HL-60/S4 treated with phorbol 12-myristate 13-acetate at 8.2 ng/mL for 4 days and 3 days (cell line): Measurements from ENCODE around the gene FBXO42.
"Not testable (repeated sequence)": the region's sequence is repeated elsewhere in the genome, so short reads cannot be mapped to it uniquely, and the experiment has no call there.

Experiments used
- in situ Hi-C: fragments of 300-500 bp; cut with MboI; formaldehyde crosslinking; loops from 2 replicates; pipeline ENCODE4 v1.15.0; 2022; ENCODE audit warnings: low sequenced_read_pairs

FBXO42 gene

DNA sequence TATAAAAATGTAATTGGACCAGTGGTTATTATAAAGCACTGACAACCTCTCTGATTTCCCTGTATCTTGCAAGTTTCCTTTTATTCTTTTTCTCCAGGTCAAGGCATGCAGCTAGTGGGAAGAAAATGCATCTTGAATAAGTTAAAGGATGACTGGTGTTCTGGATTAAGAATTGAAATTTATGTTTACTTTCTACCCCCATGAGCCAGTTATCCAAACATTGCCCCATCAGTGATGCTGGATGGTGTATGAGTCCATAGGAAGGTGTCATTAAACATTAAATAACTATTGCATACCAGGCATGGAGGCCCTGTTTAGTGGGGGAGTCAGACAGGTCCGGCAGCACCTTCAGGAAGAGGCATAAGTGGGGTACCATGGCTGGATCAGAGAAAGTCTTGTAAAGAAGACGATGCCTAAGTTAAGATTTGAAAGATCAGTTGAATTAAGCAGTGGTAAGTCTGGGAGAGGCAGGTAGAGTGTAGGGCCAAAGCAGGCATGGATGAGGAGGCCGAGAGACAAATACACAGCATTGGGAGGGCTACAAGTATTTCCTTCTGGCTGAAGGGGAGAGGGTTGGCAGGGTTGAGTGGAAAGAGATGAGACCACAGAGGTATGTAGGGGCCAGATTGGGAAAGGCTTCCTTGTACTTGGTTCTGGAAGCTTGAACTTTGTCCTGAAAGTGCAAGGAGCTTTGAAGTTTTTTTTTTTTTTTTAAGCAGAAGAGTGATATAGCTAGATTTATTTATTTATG is 20.4 kb upstream of the FBXO42 start:
- in situ Hi-C loops, result no loop called here

DNA sequence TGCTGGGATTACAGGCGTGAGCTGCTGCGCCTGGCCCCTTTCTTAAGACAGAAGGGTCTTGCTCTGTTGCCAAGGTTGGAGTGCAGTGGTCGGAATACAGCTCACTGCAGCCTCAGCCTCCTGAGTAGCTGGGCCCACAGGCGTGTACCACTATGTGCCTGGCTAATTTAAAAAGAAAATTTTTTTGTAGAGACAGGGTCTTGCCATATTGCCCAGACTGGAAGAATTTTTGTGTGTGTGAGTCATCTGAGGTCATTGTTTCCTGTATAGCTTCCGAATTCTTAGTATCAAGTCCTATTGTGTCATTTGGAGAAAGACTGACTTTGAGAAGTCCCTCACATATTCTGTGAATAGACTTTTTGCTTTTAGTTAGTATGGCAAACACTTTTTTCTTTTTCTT is 19.4 kb upstream of the FBXO42 start:
- in situ Hi-C loops, result no loop called here

DNA sequence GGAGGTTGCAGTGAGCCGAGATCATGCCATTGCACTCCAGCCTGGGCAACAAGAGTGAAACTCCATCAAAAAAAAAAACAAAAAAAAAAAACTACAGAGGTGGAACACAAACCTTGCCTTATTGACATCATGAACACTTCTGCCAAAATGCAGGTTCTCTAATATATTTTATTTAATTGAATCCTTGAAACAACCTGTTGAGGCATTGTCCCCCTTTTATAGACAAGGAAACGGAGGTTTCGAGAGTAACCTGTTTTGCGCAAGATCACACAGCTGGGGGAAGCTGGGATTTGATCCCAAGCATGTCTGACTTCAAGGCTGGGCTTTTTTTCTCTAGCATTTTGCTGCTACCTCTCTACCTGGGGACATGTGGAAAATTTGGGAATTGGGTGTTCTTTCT is 17.5 kb upstream of the FBXO42 start:
- in situ Hi-C loops, result no loop called here

DNA sequence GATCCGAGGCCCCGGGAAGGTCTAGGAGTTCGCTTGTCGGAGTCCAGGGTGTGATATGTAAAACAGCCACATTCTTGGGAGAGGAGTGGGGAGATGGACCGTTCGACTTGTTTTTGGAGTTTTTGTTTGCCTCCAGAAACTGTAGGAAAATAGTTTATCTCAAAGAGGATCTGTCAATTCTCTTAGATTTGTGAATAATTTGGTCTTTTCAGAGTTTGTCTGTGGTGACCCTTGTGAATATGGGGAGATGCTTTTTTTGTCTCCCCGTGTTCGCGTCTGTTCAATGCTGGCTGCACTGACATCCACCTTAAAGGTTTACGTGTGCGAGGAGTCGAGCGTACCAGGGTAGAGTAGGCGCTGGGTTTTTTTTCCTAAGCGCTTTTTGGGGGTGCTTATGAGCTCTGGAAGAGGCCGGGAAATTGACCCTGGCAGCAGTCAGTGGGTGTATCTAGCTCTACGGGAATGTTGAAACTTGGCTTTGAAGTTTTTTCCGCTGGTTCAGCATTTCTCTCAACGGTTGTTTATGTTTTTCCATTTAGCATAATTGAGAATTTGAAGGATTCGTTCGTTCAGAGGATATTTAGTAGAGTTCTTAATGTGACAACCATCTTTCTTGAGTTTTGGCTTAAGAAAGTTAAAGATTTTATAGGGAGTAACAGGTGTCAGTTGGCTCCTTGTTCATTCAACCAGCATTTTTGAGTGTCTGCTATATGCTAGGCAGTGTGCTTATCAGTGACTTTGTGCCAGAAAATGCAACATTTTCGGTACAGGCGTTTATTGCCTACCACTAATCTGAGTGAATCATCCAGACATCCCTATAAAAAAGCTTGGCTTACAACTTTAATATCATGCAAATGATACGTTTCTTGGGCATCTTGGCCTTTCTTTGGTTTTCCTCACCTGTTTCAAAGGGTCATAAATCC is 15.9 kb upstream of the FBXO42 start:
- in situ Hi-C loops, result no loop called here

DNA sequence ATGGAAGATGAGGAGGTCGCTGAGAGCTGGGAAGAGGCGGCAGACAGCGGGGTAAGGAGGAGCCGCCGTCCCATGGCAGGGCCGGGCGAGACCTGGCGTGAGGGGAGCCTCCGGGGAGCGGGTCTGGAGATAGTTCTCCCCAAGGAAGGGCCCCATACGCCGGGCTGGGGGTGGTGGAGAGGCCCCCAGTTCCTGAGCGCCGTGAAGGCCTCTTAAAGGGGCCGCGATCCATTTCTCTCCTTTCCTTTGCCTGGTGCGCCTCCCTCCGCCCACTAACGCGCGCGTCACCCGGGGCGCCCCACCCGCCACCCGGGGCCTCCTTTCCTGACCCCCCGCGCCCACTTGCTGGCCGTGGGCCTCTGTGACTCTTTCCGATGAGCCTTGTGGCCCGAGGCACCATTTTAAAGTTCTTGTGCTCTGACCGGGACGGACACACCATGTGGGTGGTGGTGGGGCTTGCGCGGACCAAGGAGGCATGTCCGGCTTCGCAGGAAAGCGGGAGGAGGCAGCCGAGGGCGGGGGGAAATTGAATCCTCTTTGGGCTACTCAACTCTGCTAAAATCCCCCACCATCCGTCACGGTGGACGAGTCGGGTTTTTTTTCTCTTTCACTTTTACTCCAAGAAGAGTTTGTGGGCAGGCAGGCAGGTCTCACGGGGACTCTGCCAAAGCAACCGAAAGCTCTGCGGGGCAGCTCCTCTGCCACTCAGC is 15.1 kb upstream of the FBXO42 start:
- in situ Hi-C loops, result no loop called here

DNA sequence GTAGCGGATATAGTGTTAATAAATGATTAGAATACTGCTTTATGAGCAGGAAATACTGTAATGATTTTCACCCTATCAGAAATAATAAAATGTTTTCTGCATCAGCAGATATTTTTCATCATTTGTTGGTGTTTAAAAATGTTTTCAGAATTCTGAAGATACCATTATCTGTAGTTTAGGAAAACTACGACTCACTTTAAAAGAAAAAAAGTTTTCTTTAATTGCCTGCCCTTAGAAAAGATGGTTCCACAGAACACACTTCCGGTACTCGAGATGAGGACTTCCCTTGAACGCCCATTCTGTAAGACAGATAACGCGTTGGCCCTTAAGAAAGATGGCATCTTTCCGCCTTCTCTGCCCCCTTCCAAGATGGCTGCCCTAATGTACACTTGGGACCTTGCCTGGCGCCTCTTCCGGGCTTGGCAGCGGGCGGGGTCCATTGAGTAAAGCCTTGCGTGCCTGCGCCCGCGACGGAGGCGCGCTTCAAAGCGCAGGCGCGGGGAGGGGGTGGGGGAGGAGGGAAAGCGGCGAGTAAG is 14.5 kb upstream of the FBXO42 start, which contains the start of gene SZRD1:
Gene SZRD1 (plus strand): TSS at position 521 of the 536 bp plus-strand sequence. CDS start 16 bp downstream, outside the sequence.
- in situ Hi-C loops, result no loop called here

DNA sequence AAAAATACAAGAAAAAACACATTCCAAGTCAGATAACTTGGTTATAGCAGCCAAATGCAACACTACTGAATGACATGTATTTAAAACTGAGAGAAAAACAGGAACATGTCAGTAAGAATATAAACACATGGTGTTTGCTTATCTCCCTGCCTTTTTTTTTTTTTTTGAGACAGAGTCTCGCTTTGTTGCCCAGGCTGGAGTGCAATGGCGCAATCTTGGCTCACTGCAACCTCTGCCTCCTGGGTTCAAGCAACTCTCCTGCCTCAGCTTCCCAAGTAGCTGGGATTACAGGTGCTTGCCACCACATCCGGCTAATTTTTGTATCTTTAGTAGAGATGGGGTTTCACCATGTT is 12.8 kb upstream of the FBXO42 start:
- in situ Hi-C loops, result not testable (repeated sequence)

DNA sequence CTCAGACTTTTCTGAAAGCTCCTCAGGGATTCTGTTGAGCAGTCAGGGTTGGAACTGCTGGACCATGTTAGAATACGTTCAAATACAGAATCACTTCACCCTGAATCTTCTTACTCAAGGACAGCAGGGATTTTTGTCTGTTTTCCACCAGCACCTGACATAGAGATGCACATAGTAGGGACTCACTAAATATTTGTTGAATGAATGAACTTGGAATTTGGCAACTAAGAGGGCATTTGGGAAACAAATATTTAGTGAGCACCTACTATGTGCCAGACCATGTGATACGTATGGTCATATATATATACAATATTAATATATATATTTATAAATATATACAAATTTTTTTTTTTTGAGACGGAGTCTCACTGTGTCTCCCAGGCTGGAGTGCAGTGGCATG is 4.6 kb upstream of the FBXO42 start:
- in situ Hi-C loops, result no loop called here

DNA sequence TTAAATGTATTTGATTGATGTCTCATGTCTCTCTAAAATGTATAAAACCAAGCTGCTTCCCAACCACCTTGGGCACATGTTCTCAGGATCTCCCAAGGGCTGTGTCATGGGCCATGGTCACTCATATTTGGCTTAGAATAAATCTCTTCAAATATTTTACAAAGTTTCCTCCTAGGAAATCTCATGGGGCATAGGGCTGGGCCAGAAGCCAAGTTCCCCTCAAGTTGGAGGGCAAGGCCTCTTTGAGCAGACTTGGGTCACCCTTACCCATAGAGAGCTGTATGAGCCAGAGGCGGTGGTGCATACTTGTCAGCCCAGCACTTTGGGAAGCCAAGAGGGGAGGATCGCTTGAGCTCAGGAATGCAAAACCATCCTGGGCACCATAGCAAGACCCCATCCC is 2.3 kb upstream of the FBXO42 start:
- in situ Hi-C loops, result no loop called here

DNA sequence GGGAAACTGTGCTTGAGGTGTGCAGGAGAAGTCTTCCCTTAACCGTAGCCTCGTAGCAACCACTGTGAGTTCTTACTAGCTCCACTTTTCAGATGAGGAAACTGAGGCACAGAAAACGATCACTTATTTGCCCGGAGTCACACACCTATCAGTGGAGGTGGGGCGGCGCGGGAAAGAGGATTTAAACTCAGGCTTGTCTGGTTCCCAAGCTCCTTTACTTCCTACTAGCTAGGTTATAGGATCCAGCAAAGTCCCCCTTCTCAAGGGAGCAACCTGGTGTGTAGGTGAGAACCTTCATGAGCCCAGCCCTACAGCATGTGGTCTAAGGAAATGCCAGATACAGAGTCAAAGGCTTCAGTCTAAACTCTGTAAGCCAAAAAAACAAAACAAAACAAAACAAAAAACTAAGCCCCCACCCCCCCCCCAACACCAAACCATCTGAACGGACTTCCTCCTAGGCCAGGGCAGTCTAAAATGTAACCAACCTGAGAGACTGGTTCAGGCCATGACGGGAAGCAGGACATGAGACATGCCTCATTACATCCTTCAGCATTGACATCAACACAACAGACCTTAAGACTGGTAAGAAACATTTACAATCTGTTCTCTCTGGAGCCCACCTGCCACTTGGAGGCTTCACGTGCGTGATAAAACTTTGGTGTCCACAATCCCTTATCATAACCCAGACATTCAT is 709 bp upstream of the FBXO42 start:
- in situ Hi-C loops, result no loop called here

DNA sequence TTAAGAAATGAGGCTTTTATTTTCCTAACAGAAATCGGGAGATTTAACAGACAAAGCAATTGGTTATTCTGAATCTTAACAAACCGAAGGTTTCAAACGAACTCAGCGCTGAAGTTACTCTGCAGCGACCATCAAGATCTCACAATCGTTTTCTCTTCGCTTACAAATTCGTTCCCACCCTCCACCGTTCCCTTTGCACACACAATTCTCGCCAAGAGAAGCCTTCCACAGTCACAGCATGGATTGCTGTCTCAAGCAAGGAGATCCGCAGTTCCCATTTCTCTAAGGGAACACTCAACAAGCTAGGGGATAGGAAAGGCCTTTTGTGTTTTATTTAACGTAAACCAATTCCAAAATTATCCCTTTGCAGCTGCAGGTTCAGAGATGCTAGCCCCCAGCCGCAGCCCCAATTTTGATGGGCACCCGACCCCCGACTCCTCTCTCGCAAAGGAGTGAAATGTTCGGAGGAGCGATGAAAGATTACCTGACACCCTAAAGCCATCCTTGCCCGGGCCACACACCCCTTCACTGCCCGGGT is 755 bp downstream of the FBXO42 start:
- in situ Hi-C loops, result no loop called here

DNA sequence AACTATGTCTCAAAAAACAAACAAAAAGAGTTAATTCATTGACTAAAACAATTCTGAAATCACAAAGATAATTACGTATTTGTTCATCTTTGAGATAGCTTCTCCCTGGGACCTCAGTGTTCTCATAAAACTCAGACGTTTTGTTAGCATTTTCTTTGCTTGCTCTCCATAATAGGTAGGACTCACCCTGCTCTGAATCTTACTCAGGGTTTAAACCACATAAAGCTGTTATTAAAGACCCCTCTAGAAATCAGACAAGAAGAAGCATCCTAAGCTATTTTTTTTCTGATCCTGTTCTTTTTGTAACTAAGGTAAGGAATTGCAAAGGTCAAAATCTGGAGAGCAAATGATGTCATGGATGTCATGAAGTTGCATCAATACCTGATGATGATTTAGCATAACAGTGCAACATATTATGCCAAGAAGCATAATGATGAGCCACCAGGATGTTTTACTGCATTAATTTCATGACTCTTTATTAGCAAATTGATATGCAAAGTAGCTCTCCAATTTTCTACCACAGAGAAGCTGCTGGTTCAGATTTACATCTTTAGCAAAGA is 2.4 kb downstream of the FBXO42 start:
- in situ Hi-C loops, result no loop called here

DNA sequence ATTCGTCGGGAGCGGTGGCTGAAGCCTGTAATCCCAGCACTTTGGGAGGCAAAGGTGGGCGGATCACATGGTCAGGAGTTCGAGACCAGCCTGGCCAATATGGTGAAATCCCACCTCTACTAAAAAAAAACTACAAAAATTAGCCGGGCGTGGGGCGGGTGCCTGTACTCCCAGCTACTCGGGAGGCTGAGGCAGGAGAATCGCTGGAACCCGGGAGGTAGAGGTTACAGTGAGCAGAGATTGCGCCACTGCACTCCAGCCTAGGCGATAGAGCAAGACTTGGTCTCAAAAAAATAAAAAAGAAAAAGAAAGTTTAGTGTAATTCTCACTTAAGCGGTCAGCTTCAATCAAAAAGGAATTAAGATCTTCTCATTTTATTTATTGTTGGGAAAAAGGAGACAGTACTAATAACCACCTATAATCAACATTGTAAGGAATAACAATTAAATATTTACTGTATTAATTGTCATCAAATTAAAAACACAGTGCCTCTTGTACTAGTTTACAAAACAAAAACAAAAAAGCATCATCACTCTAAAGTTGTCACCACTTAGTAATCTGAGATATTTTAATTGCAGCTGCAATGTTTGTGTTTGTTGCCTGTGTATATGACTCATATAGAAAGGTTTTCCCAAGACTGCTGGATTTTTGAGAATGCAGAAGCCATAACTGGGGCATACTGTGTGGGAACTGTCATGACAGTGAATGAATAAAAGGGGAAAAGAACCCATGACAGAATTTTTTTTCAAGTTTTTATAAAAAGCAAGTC is 3.7 kb downstream of the FBXO42 start:
- in situ Hi-C loops, result no loop called here

DNA sequence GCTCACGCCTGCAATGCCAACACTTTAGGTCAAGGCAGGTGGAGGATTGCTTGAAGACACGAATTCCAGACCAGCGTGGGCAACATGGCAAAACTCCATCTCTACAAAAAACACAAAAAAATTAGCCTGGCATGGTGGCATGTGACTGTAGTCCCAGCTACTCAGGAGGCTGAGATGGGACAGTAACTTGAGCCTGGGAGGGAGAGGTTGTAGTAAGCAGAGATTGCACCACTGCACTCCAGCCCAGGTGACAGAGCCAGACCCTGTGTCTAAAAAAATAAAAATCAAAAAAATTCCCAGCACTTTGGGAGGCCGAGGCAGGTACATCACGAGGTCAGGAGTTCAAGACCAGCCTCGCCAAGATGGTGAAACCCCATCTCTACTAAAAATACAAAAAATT is 9.0 kb downstream of the FBXO42 start:
- in situ Hi-C loops, result not testable (repeated sequence)

DNA sequence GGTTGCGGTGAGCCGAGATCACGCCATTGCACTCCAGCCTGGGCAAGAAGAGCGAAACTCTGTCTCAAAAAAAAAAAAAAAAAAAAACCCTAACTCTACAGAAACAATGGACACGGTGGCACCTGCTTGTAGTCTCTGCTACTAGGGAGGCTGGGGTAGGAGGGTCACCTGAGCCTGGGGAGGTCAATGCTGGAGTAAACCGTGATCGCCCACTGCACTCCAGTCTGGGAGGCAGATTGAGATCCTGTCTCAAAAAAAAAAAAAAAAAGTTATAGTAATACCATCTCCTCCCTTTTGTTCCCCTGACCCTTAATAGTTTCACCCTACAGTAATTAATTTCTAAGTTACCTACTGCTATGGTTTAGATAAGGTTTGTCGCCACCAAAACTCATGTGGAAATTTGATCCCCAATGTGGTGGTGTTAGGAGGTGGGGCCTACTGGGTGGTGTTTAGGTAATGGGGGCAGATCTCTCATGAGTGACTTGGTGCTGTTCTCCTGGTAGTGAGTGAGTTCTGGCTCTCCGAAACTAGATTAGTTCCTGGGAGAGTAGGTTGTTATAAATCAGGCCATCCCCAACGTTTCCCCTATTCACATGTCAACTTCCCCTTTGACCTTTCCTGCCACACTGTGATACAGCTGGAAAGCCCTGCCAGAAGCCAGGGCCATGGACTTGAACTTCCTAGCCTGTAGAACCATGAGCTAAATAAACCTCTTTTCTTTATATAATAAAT is 9.8 kb downstream of the FBXO42 start:
- in situ Hi-C loops, result no loop called here

DNA sequence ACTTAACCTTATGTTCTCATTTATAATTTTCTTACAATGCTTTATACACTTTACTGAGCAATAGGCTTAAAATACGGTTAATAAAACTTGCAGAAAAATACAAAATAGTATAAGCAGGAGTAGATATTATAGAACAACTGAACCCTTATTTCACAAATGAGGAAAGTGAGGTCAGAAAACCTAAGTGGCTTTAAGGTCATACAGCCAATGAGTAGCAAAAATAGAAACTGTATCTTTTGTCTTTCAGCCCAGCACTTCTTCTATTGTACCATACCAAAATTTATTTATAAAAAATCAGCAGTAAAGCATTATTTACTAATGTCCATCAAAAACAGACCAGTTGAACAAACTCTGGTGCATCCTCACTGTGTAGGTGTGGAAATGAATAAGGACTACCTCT is 11.6 kb downstream of the FBXO42 start:
- in situ Hi-C loops, result no loop called here

DNA sequence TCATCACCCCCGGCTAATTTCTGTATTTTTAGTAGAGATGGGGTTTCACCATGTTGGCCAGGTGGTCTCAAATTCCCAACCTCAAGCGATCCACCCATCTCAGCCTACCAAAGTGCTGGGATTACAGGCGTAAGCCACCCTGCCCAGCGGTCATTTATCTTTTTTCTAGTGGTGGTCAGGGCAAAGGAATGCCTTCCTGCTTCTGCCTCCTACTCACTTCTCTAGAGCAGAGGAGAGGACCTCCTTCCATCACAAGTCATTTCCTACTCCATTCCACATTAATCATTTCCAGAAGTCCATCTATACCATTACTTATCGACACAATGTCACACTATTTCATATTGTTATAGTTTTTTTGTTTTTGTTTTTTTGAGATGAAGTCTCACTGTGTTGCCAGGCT is 13.3 kb downstream of the FBXO42 start:
- in situ Hi-C loops, result no loop called here

DNA sequence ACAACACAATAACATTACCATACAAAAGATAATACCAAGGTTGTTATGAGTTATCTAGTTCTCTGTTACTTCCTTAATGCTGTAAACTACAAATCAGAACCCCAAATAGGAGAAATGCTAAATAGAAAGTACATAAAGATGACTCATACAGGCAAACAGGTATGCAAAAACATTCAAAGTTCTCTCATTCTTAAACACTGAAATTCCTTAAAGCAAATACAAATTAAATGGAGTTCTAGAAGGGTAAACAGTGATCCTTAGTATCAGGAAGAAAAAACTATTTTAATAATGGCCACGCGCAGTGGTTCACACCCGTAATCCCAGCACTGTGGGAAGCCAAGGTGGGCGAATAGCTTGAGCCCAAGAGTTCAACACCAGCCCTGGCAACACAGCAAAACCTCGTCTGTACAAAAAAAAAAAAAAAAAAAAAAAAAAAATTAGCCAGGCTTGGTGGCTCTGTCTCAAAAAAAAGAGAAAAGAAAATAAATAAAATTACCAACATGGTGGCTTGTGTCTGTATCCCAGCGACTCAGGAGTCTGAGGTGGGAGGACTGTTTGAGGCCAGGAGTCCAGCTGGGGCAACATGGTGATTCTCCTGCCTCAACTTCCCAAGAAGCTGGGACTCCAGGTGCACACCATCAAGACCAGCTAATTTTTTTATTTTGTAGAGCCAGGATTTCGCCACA is 17.5 kb downstream of the FBXO42 start:
- in situ Hi-C loops, result no loop called here
